ENCODE results near the gene GPR37L1. TPM values are rescaled to one million over a fixed set of nuclear protein-coding genes. Genes with fewer than 3 reads are reported as not detected.

GPR37L1 gene

DNA sequence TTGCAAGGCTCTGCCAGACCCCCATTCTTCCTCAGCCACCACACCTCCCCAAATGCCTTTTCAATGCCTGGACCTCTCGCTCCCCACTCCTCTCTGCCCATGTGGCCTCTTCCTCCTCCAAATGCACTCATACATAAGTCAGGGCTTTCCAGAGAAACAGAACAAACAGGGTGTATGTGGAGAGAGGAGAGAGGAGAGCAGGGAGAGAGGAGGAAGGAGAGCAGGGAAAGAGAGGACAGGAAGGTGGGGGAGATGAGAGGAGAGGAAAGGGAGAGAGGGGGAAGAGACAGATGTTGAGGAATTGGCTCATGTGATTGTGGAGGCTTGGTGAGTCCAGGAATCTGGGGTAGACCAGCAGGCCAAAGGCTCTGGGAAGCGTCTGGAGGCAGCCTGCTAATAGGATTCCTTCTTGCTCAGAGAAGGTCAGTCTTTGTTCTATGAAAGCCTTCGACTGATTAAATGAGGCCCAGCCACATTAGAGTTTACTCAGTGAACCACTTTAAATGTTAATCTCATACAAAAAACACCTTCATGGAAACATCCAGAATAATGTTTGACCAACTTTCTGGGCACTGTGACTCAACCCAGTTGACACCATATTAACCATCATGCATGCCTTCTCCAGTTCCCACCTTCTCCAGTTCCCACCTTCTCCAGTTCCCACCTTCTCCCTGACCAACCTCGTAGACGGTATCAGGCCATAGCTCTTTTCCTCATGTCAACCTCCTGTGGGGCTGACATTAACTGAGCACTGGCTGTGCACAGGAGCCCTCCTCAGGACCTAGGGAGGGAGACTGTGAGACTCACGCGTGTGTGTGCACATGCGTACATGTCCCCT lies 59.5 kb downstream of the GPR37L1 start:
- H3K23ac ChIP-seq (ENCODE audit: low read length in 2 of 2) = no peak overlapping the region
- no peak overlapping the region for H4K8ac ChIP-seq (ENCODE audit: low read length)
- no peak overlapping the region for H3K18ac ChIP-seq (ENCODE audit: low read depth in 1 of 2, low read length in 2 of 2)
- no peak overlapping the region for H3K14ac ChIP-seq (ENCODE audit: low read length in 2 of 2)
- no peaks in the 10 kb centered on the region for H3K9me3 ChIP-seq (ENCODE audit: control insufficient read depth, low read length)
- no peak overlapping the region for H2AFZ ChIP-seq (ENCODE audit: low read depth, low read length)
- no peak overlapping the region for H2BK120ac ChIP-seq (ENCODE audit: low read depth, low read length)
- H3K27me3 ChIP-seq (ENCODE audit: control insufficient read depth in 1 of 2, insufficient read depth in 1 of 2, low read length in 2 of 2) = peaks cover 65 to 93% of the 10 kb centered on the region in 2 experiments
- no peak overlapping the region for H3K4me2 ChIP-seq (ENCODE audit: low read length, poor library complexity, severe bottlenecking)
- H2AK5ac ChIP-seq (ENCODE audit: low read length, severe bottlenecking) = no peak overlapping the region
- no peak overlapping the region for H2BK12ac ChIP-seq (ENCODE audit: low read length in 2 of 2)
- H3K36me3 ChIP-seq (ENCODE audit: control insufficient read depth in 1 of 2, insufficient read depth in 2 of 2, low read depth in 1 of 2, low read length in 2 of 2) = no peaks in the 10 kb centered on the region
- no peak for DNase-seq
- H2BK15ac ChIP-seq (ENCODE audit: low read depth, poor library complexity, severe bottlenecking) = no peak overlapping the region
- no peak overlapping the region for H3K9ac ChIP-seq (ENCODE audit: low read length)
- no peak overlapping the region for H2BK5ac ChIP-seq (ENCODE audit: low read depth, low read length, poor library complexity, severe bottlenecking)
- H3K27ac ChIP-seq (ENCODE audit: low read length, poor library complexity, severe bottlenecking) = no peak overlapping the region
- H3K4me1 ChIP-seq (ENCODE audit: control insufficient read depth, insufficient read depth, low read depth, low read length) = peaks cover 5% of the 10 kb centered on the region
- no peak overlapping the region for H3K4ac ChIP-seq (ENCODE audit: low read depth in 1 of 2, low read length in 2 of 2)
- H3K79me1 ChIP-seq (replicated peaks; ENCODE audit: low read length, poor library complexity, severe bottlenecking) = no peaks in the 10 kb centered on the region
- no peak overlapping the region for H4K91ac ChIP-seq (ENCODE audit: low read length)
- no peak overlapping the region for H3K4me3 ChIP-seq (ENCODE audit: insufficient read depth in 1 of 2, low read depth in 1 of 2, low read length in 2 of 2)
- WGBS = 89% methylated on average over 7 of the region's 8 CpGs

Small RNA genes within 50 kb of the gene (small RNA-seq; reads per million reads assigned to genes)
- gene CRIP1P3 (ENCODE audit: low read depth) = not detected
